HuH-7 (cell line): ENCODE data around the gene ZNF714.

Source experiments
- DNase-seq: peaks from one replicate; pipeline ENCODE4 v3.0.0; 2011; ENCODE audit warnings: low spot score

Gene ZNF714

GRCh38 chr19:21082011-21082975 lies at the start of gene ZNF714:
TSS of gene ZNF714 (plus strand) at chr19:21082203. CDS start at chr19:21098269, 16,066 bp downstream.
- DNase-seq, result peak; percentile 88

GRCh38 chr19:21045028-21045427 lies 37.0 kb upstream of the ZNF714 start:
- DNase-seq, result no peak

GRCh38 chr19:21046489-21046888 lies 35.5 kb upstream of the ZNF714 start:
- DNase-seq, result no peak

- DNase-seq, result no peak
These were observed 34.3 kb upstream of the ZNF714 start for GRCh38 chr19:21047716-21048115.

GRCh38 chr19:21052902-21053301 lies 29.1 kb upstream of the ZNF714 start:
- no peak for DNase-seq

- DNase-seq, result no peak
These were observed 16.7 kb upstream of the ZNF714 start for GRCh38 chr19:21065336-21065735.

- no peak for DNase-seq
These were observed 2.3 kb downstream of the ZNF714 start for GRCh38 chr19:21084343-21084742.

- DNase-seq, result no peak
These were observed 5.9 kb downstream of the ZNF714 start for GRCh38 chr19:21087871-21088270.

- DNase-seq, result no peak
These were observed 10.1 kb downstream of the ZNF714 start for GRCh38 chr19:21092109-21092508.

GRCh38 chr19:21094347-21095025 lies 12.5 kb downstream of the ZNF714 start:
- no peak for DNase-seq

- DNase-seq, result no peak
These were observed 16.3 kb downstream of the ZNF714 start for GRCh38 chr19:21098291-21098690.

GRCh38 chr19:21101521-21102242 lies 19.7 kb downstream of the ZNF714 start:
- DNase-seq, result no peak

- no peak for DNase-seq
These were observed 27.1 kb downstream of the ZNF714 start for GRCh38 chr19:21109116-21109515.

GRCh38 chr19:21110183-21110582 lies 28.2 kb downstream of the ZNF714 start:
- DNase-seq, result no peak

GRCh38 chr19:21115430-21115829 lies 33.4 kb downstream of the ZNF714 start:
- DNase-seq, result no peak

GRCh38 chr19:21117041-21117907 lies 35.3 kb downstream of the ZNF714 start:
- no peak for DNase-seq

- DNase-seq, result no peak
These were observed 44.1 kb downstream of the ZNF714 start for GRCh38 chr19:21126078-21126477.

- DNase-seq, result no peak
These were observed 45.0 kb downstream of the ZNF714 start for GRCh38 chr19:21127001-21127400.

- no peak for DNase-seq
These were observed 45.9 kb downstream of the ZNF714 start for GRCh38 chr19:21127898-21128297.

GRCh38 chr19:21128901-21129698 lies 47.1 kb downstream of the ZNF714 start:
- no peak for DNase-seq
